Measurements from ENCODE around the gene NPAS3.

NPAS3 gene

DNA sequence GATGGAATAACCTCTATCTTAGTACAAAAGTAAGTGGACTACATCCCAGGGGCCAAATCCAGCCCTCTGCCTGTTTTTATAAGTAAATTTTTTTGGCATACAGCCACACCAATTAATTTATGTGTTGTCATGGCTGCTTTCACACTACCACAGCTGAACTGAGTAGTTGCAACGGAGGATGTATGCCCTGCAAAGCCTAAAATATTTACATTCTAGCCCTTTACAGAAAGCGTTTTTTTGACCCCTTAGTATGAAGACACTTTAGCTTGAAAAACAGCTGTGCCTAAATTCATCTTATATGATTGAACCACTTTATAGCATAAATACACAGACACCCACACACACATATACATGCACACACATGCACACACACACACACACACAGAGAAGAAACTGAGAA lies 510.6 kb downstream of the NPAS3 start:
- no peak for DNase-seq (ENCODE audit: low spot score)

- no peak for DNase-seq (ENCODE audit: low spot score)
Observed at GRCh38 chr14:33449703-33450395, 511.2 kb downstream of the NPAS3 start.

- no peak for DNase-seq (ENCODE audit: low spot score)
Observed at GRCh38 chr14:33450416-33450815, 511.7 kb downstream of the NPAS3 start.

- no peak for DNase-seq (ENCODE audit: low spot score)
Observed at GRCh38 chr14:33451211-33451610, 512.5 kb downstream of the NPAS3 start.

DNA sequence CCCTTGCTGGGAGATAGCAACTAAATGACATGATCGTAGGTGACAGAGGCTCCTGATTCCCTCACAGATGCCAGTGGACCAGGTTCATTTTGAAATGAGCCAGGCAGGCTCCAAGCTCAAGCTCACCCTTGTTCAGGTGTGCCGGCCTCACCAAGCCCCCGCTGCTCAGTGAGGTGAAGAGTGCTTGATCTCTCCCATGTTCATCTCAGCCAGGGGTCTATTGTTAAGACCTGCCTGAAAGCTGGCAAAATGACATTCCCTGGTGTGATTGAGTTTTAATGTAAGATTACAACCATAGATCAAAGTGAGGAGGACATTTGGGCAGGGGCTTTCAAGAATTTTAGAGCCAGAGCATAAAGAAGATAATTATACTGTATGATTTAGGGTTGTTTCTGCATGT lies 514.3 kb downstream of the NPAS3 start:
- DNase-seq (ENCODE audit: low spot score): no peak

DNA sequence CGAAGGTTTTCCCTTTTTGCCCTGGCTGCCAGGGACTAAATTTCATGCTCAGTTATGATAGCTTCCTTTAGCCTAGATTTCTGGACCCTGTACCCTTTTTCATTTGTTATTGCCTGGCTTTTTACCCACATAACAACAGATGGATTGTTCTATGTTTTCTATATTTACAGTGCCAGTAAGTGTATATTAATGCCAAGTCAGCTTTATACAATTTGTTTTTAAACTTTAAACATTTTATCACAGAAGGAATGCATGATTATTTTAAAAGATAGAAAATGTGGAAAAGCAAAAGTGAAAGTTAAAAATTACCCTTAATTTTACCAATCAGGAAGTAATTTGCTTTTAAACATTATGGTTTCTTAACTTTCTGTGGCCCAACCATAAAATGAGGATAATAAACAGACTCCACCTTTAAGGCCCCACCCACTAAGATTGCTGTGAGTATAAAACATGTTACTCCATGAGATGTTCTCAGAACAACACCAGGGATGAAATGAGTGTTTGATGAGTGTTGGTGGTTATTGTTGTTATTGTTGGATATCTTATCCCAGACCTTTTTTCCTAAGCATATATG lies 515.4 kb downstream of the NPAS3 start:
- DNase-seq (ENCODE audit: low spot score): no peak

DNA sequence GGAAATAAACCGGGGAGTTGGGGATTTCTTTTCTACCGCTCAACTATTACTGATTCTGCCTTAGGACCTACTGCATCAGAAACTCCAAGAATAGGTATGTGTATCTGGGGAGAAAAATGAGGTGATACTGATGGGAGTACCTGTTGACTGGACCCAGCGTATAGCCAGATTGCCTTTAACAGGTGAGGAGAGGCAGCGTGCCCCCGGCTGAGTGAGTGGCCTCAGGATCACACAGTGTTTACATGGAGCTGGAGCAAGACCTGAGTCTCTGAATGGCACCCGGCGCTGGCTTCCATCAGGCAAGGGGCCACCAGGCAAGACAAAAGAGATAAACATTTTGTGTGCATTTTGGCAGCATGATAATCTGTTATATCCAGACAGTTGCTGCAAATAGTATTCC lies 516.0 kb downstream of the NPAS3 start:
- DNase-seq (ENCODE audit: low spot score): no peak

DNA sequence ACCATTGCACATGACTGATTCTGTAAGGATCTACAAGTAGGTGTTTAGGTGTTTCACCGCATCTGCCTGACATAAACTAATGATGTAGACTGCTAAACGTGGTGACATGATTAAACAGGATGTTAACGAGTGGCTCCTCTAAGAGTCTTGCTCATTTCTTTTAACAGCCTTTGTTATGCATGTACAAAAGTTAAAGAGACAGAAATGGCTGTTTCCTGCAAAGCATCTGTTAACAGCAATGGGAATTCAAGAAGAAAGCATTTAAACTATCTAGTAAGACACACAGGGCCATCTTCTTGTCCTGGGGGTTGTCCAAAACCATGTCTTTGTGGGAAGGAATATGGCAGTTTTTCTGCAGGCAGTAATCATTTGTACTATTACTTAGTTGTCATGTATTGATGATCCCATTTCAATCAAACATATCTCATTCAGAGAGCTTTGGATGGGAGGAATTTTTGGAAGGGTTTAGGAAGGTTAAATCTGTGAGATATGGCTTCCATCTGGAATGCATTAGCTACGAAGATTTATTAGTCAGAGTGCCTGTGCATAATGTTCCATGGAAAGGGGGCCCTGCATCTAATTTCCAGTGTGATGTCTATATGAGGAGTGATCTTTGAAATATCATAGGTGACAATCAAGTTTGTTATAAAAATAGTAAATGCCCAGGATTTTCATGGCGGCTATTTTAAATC lies 517.1 kb downstream of the NPAS3 start:
- DNase-seq (ENCODE audit: low spot score): no peak

DNA sequence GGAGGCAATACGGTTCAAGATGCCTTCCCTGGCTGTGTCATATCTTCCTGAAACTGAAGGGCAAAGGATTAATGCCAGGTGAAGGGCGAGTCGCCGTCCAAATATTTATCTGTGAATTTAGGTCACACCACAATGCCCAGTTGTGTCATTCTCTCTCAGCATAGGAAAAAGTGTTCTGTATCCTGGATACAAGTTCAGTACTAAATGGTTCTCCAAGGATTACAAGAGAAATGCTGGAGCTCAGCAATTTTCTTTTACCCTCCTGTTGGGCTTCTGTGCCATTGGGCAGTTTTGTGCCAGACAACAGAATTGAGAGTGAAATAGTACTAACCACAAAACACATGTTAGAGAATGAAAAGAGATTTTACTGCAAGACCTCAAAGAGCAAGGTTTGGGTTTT lies 518.3 kb downstream of the NPAS3 start:
- no peak for DNase-seq (ENCODE audit: low spot score)

DNA sequence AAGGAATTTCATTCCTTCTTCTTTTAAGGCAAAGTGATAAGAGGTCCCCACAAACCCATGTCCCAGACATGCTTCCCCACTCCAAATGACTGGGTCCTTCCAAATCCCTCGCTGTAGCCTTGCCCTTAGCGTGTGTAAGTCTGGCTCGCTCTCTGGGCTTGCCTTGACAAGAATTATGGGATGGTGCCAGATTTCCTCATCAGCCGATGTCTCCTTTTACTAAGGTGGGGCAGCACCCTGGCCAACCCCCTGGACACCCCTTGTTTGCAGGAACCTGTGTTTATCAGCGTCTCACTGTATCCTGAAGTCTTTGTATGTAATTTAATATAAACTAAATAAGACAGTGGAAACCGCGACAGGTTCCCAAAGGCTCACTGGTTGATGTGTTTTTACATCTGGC lies 518.9 kb downstream of the NPAS3 start:
- no peak for DNase-seq (ENCODE audit: low spot score)

DNA sequence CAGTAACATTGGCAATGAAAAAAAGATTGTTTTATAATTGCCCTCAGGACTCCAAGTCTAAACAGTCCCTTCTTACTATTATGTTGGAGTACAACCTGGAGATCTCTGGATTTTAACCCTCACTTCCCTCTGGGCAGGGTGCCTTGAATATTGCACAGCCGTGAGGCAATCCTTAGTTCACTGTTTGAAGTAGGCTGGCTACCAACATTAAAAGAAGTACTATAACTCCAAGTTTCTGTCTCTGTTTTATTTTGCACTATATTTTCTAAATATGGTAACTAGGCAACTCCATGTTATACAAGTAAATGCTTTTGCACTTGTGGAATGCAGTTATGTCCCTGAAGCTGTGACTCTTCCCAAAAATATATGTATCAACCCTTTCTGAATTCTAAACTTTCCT lies 521.5 kb downstream of the NPAS3 start:
- no peak for DNase-seq (ENCODE audit: low spot score)

DNA sequence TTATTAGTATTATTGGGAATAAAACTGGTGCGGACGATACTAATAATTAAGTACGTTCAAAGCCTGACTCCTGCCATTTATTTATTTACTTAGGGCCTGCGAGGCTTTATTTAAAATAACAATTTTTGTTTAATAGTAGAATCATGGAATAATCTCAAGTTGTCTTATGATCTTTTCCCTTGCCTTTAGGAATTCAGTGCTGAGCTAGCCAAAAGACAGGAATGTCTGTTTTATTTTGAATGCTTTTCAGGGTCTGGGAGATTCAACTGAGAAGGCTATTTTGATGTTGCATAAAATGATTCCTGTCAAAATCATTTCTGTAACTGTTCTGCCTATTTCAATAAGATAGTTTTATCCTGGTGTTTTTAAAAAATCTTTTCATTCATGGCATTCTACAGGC lies 522.4 kb downstream of the NPAS3 start:
- DNase-seq (ENCODE audit: low spot score): no peak

DNA sequence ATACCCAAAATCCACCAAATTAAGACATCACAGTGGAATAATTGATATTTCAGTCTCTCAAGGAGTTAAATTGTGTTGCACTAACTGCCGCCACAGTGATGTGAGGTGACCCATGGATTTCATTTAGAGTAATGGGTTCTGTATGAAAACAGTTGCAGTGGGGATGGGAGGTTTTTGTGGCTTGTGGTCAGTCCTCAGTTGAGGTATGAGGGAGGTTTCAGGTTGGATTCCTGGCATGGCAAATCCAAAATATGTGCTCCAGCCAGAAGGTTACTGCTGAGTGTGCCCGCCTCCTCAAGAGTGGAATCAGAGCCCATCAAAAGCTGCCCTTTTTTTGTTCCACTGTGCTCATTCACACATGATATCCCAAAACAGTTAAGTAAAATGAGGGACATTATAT lies 525.1 kb downstream of the NPAS3 start:
- no peak for DNase-seq (ENCODE audit: low spot score)

DNA sequence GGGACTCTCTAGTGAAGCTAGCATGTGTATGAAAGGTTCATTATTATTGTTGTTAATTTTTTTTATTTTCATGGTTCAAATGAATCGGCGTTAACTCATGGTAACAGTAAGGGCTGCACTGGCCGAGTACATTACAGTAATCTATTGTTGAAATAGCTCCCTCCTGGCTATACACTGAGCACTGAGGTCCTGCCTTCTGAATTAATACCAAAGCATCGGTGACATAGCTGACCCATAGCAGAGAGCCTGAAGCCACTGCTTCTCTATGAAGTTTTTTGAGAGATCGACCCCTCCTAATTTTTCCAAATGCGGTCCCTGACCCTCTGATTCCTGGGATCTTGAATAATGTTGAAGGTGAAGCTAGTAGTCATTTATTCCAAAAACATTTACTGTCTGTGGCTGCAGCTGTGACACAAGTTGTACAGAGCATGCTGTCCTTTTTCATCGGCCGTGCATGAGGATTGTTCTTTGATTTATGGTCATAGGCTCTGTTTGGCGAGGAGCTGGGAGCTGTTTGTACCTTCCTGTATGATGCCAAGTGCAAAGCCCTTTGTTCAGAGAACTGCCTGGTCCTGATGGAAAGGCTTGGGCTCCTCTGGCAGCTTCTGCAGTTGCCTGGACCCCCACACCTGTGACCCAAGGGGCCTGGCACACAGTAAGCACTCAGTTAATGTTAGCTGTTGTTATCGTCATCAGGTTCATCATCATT lies 525.7 kb downstream of the NPAS3 start:
- DNase-seq (ENCODE audit: low spot score): no peak

DNA sequence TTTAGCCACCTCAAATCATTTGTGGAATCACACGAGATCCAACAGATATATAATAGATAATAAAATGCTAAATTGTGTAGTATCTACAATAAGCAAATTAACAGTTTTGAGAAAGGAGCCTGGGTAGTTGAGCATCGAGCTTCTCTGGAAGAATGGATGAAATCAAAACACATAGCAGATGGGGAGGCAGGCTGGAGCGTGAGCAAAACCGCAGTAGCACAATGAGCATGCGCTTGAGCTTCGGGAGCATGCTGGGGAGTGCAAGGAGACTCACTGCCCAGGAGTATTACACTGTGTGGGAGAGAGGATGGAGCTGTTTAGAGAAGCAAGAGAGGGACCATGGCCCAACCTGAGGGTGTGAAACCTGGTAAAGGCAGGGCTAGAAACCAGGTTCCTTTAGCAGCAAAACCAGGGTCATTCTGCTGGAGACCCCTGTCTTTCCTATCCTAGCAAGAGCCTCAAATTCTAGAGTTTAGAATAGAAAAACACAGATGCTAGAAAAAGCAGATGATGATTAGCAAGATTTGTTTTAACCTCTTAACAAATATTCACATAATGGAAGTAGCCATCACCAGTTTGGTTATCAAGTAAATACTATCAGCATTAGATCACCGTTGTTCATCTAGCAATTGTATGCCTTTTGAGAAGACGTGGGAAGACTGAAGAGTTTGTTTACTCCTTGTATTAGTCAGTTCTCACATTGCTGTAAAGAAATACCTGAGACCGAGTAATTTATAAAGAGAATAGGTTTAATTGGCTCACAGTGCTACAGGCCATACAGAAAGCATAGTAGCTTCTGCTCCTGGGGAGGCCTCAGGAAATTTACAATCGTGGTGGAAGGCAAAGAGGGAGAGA lies 527.4 kb downstream of the NPAS3 start:
- DNase-seq (ENCODE audit: low spot score): no peak

DNA sequence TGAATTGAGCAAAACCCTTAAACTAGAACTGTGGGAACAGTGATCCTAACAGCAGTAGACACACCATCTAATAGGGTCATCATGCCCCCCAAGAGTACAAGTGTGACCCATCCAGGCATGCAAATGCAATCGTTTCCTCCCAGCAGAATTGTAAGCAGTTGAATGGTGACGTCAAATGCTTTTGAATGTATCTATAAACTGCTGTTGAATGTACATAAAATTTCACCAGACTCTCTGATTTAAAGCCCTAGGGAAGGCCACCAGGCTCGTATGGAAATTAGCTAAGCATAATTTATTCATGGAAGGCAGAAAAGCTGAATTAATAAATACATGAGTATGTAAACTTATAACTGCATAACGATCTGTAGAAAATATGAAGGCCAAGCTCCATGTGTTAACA lies 529.3 kb downstream of the NPAS3 start:
- no peak for DNase-seq (ENCODE audit: low spot score)

DNA sequence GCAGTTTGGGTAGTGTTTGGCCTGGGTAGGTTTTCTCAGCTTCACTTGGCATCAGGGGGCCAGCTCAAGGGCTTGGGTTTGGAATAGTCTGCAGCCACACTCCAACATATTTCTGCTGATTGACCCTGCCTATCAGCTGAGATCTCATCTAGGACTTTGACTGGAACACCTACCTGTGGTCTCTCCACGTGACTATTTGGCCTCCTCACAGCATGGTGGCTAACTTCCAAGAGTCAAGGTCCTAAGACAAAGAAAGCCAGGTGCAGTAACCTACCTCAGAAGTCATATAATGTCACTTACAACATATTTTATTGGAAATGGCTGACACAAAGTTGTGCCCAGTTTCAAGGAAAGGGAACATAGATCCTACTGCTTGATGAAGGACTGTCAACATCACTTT lies 531.2 kb downstream of the NPAS3 start:
- no peak for DNase-seq (ENCODE audit: low spot score)

DNA sequence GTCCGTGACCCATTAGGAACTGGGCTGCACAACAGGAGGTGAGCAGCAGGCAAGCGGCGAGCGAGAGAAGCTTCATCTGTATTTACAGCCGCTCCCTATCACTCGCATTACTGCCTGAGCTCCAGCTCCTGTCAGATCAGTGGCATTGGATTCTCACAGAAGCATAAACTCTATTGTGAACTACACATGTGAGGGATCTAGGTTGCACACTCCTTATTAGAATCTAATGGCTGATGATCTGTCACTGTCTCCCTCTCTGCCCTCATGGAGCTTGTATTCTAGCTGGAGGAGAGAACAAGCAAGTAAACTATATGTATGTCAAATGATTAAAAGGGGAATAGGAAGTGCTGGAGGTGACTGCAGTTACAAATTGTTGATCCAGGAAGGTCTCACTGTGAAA lies 533.1 kb downstream of the NPAS3 start:
- DNase-seq (ENCODE audit: low spot score): no peak

DNA sequence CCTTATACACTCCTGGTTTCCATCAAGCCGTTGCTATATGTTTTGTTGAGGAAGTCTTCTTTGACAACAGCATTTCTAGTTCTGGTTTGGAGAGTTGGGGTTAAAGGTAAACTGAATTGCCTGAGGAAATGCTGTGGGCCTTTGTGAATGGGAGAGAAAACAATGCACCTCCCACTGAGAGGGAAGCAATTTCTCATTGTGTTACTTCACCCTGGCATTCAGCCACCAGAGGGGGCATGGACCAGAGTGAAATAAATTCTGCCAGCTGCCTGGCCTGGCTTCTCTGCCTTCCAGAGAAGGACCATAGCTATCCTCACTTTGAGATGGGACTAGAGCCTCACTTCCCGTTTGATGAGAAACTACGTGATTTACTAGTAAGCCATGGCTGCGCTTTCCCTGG lies 536.9 kb downstream of the NPAS3 start:
- no peak for DNase-seq (ENCODE audit: low spot score)

DNA sequence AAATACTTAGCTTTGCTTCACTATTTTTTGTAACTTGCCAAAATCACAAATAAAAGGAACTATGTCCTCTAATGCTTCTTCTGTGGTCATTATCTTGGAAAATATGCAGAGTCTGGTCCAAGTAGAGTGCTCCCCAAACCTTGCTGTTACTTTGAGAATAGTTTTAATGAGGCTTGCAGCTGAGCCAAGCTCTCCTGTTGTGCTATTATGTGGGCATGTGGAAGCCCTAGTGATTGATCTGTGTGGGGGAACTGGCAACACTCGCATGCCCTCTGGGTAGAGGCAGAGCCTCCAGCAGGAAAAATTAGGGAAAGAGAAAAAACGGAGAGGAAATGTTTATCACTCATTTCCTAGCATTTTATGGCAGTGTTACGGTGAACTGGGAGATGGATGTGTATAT lies 539.1 kb downstream of the NPAS3 start:
- no peak for DNase-seq (ENCODE audit: low spot score)

DNA sequence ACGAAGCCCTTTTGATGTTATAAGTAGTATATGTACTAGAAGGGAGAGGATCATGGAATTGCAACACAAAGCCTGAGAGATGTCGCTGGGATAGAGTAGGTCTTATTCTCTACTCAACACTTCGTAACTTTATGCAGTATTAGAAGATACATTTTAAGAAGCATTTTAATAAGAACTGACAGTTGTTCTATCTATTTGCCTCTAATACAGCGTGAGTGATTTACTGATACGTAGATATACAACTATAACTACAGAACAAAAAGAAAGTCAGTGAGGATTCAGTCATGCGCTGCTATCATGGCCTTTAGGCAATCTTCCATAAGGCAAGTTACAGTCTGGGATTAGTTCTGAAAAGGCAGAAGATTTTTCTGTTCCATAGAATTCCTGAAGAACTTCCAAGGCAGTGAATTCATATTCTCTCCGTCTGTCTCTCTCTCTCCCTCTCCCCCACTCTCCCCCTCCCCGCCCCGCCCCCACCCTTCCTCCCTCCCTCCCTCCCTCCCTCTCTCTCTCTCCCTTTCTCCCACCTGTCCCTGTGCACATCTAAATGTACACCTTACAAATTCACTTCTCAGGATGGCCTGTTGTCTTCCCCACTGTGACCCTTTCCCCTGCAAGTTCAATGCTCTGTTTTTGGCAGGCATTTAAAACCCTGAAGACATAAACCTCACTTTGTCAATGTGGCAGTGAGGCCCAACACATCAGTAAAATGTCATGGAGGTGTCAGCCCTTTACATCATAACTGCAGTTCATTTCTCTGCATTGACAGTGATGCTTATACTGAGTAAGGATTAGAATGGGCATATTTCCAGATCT lies 541.6 kb downstream of the NPAS3 start:
- no peak for DNase-seq (ENCODE audit: low spot score)

DNA sequence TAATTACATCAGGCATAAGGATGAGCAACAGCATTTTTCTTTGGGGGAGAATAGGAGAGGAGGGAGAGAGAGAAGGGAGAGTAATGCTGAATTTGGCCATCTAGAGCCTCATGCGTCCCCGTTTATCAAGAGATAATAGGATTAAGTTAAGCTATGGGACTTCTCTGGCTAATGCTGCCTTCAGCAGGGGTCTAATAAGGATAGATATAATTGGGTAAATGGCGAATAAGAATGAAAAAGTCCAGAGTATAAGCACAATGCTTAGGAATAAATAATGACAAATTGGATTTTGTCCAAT lies 542.2 kb downstream of the NPAS3 start:
- DNase-seq (ENCODE audit: low spot score): no peak
